ENCODE results near the gene PKNOX2.

Gene PKNOX2

GRCh38 chr11:125239585-125240560, 75.3 kb downstream of the PKNOX2 start:
- no peak for DNase-seq

- DNase-seq, result no peak
These were observed 76.6 kb downstream of the PKNOX2 start for GRCh38 chr11:125241104-125241503.

- no peak for DNase-seq
These were observed 77.7 kb downstream of the PKNOX2 start for GRCh38 chr11:125242141-125242775.

- no peak for DNase-seq
These were observed 79.6 kb downstream of the PKNOX2 start for GRCh38 chr11:125244166-125244565.

- no peak for DNase-seq
These were observed 80.7 kb downstream of the PKNOX2 start for GRCh38 chr11:125245299-125245698.

GRCh38 chr11:125247431-125247830, 82.9 kb downstream of the PKNOX2 start:
- no peak for DNase-seq

GRCh38 chr11:125250318-125251213, 86.0 kb downstream of the PKNOX2 start:
- peak; percentile 42 for DNase-seq

GRCh38 chr11:125251214-125251545, 86.6 kb downstream of the PKNOX2 start:
- no peak for DNase-seq

GRCh38 chr11:125251956-125252355, 87.4 kb downstream of the PKNOX2 start:
- no peak for DNase-seq

GRCh38 chr11:125253289-125253688, 88.7 kb downstream of the PKNOX2 start:
- DNase-seq, result no peak

GRCh38 chr11:125253795-125254525, 89.4 kb downstream of the PKNOX2 start:
- DNase-seq, result no peak

GRCh38 chr11:125256541-125257189, 92.1 kb downstream of the PKNOX2 start:
- no peak for DNase-seq

GRCh38 chr11:125257190-125257579, 92.6 kb downstream of the PKNOX2 start:
- no peak for DNase-seq

GRCh38 chr11:125257751-125258150, 93.2 kb downstream of the PKNOX2 start:
- DNase-seq, result no peak

GRCh38 chr11:125258291-125259032, 93.9 kb downstream of the PKNOX2 start:
- DNase-seq, result no peak

- no peak for DNase-seq
These were observed 97.0 kb downstream of the PKNOX2 start for GRCh38 chr11:125261588-125261987.

GRCh38 chr11:125262194-125262829, 97.8 kb downstream of the PKNOX2 start:
- DNase-seq, result no peak

- no peak for DNase-seq
These were observed 98.3 kb downstream of the PKNOX2 start for GRCh38 chr11:125262830-125263218.

- peak; percentile 12 for DNase-seq
These were observed 98.8 kb downstream of the PKNOX2 start for GRCh38 chr11:125263268-125263790.
